GM13977 (cell line): ENCODE measurements around the gene SLC18A2.
"Not testable (repeated sequence)": the region's sequence is repeated elsewhere in the genome, so short reads cannot be mapped to it uniquely, and the experiment has no call there.

Experiments used
- DNase-seq: peaks from one replicate; pipeline ENCODE4 v3.0.0; 2012; ENCODE audit warnings: low spot score
- CTCF ChIP-seq: IDR thresholded peaks from 2 replicates; pipeline ENCODE4 v1.5.1; 2012; ENCODE audit warnings: mild to moderate bottlenecking, control low read depth; ENCODE audit not compliant: insufficient read depth; ENCODE audit errors: extremely low read depth, missing control alignments
- in situ Hi-C: fragments of 300-500 bp; cut with MboI; formaldehyde crosslinking; loops from one replicate; pipeline ENCODE4 v1.12.0; 2022; ENCODE audit warnings: low sequenced_read_pairs, low pct_unique_long_range_greater_than_20kb, mixed read lengths, inconsistent platforms; ENCODE audit not compliant: unreplicated experiment

SLC18A2 gene

DNA sequence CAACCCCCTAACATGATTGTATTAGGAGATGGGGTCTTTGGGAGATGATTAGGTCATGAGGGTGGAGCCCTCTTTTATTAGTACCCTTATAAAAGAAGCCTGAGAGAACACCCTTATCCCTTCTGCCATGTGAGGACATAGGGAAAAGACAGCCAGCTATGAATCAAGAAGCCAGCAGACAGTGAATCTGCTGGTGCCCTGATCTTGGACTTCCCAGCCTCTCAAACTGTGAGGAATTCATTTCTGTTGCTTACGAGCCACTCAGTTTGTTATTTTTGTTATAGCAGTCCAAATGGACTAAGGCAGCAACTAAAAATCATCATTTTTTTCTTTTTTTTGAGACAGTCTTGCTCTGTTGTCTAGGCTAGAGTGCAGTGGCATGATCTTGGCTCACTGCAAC, 59.8 kb downstream of the SLC18A2 start:
- TF ChIP-seq CTCF, result no peak
- DNase-seq, result no peak
- in situ Hi-C loops, result no loop called here

- in situ Hi-C loops, DNase-seq: not testable (repeated sequence)
These were observed 62.5 kb downstream of the SLC18A2 start for GRCh38 chr10:117303451-117303850.

DNA sequence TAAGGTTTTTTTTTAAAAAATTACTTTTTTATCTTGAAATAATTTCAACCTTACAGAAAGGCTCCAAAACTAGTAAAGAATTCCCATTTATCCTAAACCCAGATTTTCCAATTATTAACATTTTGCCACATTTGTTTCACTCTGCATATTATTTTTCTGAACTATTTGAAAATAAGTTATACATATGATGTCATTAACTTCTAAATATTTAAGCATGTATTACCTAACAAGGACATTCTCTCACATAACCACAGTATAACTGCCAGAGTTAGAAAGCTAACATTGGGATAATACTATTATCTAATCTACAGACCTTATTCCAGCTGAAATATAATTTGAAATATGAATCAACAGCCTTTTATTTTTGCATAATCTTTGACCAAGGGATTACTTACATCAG, 65.8 kb downstream of the SLC18A2 start:
- no peak for TF ChIP-seq CTCF
- in situ Hi-C loops, result no loop called here
- no peak for DNase-seq

DNA sequence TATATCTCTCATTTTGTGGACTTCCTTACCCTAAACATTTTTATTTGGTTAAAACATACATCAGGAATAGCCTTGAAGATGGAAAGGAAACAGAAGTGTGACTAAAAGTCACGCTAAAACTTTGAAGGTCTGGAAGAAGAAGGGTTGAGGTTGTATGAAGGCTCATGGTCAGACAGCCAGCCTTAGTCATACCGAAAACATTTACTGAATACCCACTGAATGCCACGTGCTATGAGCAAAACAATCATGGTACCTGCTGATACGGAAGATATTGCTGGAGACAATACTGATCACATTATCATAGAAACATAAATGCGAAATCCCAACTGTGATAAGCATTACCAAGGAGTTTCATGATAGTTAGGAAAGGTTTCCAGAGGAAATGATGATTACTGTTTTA, 70.3 kb downstream of the SLC18A2 start:
- DNase-seq, result no peak
- in situ Hi-C loops, result loop anchor here (10.0 kb wide), 1 partner anchor 86 kb away; no protein-coding TSS in a partner anchor
- no peak for TF ChIP-seq CTCF

DNA sequence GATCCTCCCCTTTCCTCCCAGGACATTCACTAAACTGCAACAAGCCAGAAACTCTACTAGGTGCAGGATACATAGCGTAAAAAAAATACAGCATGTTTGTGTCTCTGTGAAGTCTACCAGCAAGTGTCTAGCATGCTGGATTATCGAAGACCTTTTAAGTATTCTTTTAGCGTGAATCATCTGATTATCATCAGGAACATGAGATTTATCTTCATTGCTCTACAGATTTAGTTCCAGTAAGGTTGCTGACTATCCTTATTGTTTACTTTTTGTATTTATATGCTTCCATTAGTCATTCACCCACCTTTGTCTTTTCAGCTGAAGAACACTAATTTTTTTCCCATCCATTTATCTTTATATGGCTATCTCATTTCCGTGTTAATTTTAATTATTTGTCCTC, 71.5 kb downstream of the SLC18A2 start:
- no peak for TF ChIP-seq CTCF
- in situ Hi-C loops, result loop anchor here (10.0 kb wide), 1 partner anchor 88 kb away; no protein-coding TSS in a partner anchor
- no peak for DNase-seq

DNA sequence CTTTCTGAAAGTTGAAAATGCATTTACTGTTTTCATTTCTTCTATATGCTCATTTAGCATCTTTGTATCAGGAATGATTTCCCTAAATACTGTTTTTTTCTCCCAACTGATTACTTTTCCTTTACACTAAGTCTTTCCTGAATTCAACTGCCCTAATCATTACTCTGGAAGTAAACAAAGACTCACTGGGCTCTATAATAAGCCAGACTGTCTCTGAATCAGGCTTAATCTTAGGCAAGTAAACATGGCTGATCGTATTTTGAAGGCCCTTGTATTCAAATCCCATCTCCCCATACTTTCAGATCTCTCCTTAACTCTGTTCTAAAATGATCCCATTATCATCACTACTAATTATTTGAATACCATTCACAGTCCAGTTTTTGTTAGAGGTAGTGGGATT, 72.7 kb downstream of the SLC18A2 start:
- in situ Hi-C loops, result loop anchor here (10.0 kb wide), 1 partner anchor 89 kb away; no protein-coding TSS in a partner anchor
- TF ChIP-seq CTCF, result no peak
- DNase-seq, result no peak

- no peak for TF ChIP-seq CTCF
- in situ Hi-C loops, result loop anchor here (10.0 kb wide), 1 partner anchor 92 kb away; no protein-coding TSS in a partner anchor
- no peak for DNase-seq
These were observed 75.8 kb downstream of the SLC18A2 start for GRCh38 chr10:117316701-117317100.
